PFSK-1 (cell line): Measurements from ENCODE around the gene U2AF2.

Source experiments
- SIN3A ChIP-seq: IDR thresholded peaks from 2 replicates; pipeline ENCODE4 v1.6.1; 2012; ENCODE audit warnings: mild to moderate bottlenecking, low read length, moderate library complexity, borderline replicate concordance; ENCODE audit not compliant: insufficient read depth
- TF ChIP-seq, protein P1 (sequence below), 2 experiments: IDR thresholded peaks; 2 replicates each; pipeline versions ENCODE4 v1.6.1 to v1.8.0; 2011 to 2012; ENCODE audit warnings: low read depth in 2 of 2, low read length in 2 of 2, control low read depth in 1 of 2, inconsistent platforms in 1 of 2, mild to moderate bottlenecking in 1 of 2, moderate library complexity in 1 of 2; ENCODE audit not compliant: insufficient read depth in 1 of 2

DNA sequence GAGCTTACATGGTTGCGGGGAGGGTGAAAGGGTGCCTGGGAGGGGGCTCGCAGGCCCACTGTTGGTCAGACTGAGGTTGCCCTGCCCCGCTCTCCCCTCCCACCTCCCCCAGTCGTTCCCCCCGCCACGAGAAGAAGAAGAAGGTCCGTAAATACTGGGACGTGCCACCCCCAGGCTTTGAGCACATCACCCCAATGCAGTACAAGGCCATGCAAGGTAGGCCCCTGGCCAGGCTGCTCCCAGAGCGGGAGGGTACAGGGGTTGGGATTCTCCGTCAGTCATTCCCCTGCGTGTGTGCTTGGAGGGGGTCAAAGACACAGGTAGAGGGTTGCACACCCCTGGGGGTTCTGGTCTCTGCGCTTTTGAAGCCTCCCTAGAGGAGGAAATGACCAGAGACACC is 5.6 kb downstream of the U2AF2 start:
- TF ChIP-seq, protein P1, sequence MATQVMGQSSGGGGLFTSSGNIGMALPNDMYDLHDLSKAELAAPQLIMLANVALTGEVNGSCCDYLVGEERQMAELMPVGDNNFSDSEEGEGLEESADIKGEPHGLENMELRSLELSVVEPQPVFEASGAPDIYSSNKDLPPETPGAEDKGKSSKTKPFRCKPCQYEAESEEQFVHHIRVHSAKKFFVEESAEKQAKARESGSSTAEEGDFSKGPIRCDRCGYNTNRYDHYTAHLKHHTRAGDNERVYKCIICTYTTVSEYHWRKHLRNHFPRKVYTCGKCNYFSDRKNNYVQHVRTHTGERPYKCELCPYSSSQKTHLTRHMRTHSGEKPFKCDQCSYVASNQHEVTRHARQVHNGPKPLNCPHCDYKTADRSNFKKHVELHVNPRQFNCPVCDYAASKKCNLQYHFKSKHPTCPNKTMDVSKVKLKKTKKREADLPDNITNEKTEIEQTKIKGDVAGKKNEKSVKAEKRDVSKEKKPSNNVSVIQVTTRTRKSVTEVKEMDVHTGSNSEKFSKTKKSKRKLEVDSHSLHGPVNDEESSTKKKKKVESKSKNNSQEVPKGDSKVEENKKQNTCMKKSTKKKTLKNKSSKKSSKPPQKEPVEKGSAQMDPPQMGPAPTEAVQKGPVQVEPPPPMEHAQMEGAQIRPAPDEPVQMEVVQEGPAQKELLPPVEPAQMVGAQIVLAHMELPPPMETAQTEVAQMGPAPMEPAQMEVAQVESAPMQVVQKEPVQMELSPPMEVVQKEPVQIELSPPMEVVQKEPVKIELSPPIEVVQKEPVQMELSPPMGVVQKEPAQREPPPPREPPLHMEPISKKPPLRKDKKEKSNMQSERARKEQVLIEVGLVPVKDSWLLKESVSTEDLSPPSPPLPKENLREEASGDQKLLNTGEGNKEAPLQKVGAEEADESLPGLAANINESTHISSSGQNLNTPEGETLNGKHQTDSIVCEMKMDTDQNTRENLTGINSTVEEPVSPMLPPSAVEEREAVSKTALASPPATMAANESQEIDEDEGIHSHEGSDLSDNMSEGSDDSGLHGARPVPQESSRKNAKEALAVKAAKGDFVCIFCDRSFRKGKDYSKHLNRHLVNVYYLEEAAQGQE (IDR thresholded peaks at IDR 0.05; ENCODE audit: insufficient read depth in 1 of 2, low read depth in 2 of 2, low read length in 2 of 2), result no peak
- TF ChIP-seq SIN3A, result no peak
